Ishikawa (cell line): ENCODE data around the gene DAB2.

Experiments used
- CEBPB ChIP-seq: IDR thresholded peaks from 2 replicates; pipeline ENCODE4 v1.6.1; 2012
- CREB1 ChIP-seq: IDR thresholded peaks from 2 replicates; pipeline ENCODE4 v1.6.1; 2012; ENCODE audit warnings: low read depth
- EGR1 ChIP-seq: IDR thresholded peaks from 2 replicates; pipeline ENCODE4 v1.6.1; 2012
- EP300 ChIP-seq: IDR thresholded peaks from 2 replicates; pipeline ENCODE4 v1.6.1; 2012; ENCODE audit warnings: borderline replicate concordance
- FOXM1 ChIP-seq: IDR thresholded peaks from 2 replicates; pipeline ENCODE4 v1.6.1; 2012; ENCODE audit warnings: low read depth, borderline replicate concordance
- MAX ChIP-seq: IDR thresholded peaks from 2 replicates; pipeline ENCODE4 v1.6.1; 2012
- NFIC ChIP-seq: IDR thresholded peaks from 2 replicates; pipeline ENCODE4 v1.6.1; 2012
- RAD21 ChIP-seq: IDR thresholded peaks from 2 replicates; pipeline ENCODE4 v1.6.1; 2012; ENCODE audit warnings: low read depth
- REST ChIP-seq: IDR thresholded peaks from 2 replicates; pipeline ENCODE4 v1.6.1; 2012; ENCODE audit warnings: low read depth, mild to moderate bottlenecking
- TCF12 ChIP-seq: IDR thresholded peaks from 2 replicates; pipeline ENCODE4 v1.6.1; 2012; ENCODE audit warnings: low read depth
- TEAD4 ChIP-seq: IDR thresholded peaks from 2 replicates; pipeline ENCODE4 v1.6.1; 2012
- USF1 ChIP-seq: IDR thresholded peaks from 2 replicates; pipeline ENCODE4 v1.6.1; 2012
- YY1 ChIP-seq: IDR thresholded peaks from 2 replicates; pipeline ENCODE4 v1.6.1; 2012; ENCODE audit warnings: low read depth
- ZBTB7A ChIP-seq: IDR thresholded peaks from 2 replicates; pipeline ENCODE4 v1.6.1; 2012; ENCODE audit warnings: low read depth

GRCh38 chr5:39439582-39440162 is 14.9 kb upstream of the DAB2 start:
- TF ChIP-seq REST (no peak), ZBTB7A (no peak), CEBPB (no peak), RAD21 (no peak), MAX (no peak), TCF12 (no peak), EP300 (no peak), CREB1 (no peak), YY1 (no peak), NFIC (no peak), USF1 (no peak), EGR1 (no peak), TEAD4 (no peak), FOXM1 (no peak)
